Ascending aorta (tissue), 2 donors: ENCODE measurements around the gene NTM. TPM values are rescaled to one million over a fixed set of nuclear protein-coding genes. Genes with fewer than 3 reads are reported as not detected.
"Not testable (repeated sequence)": the region's sequence is repeated elsewhere in the genome, so short reads cannot be mapped to it uniquely, and the experiment has no call there.

Experiments
- DNase-seq, 2 donors: peaks; one replicate each; pipeline ENCODE4 v3.0.0-alpha.2; 2019; ENCODE audit warnings: low spot score in 2 of 2
- H3K27ac ChIP-seq, 2 donors: fragments of 200-600 bp; sonication (generic); one replicate each; pipeline ENCODE4 v1.5.1; 2016 to 2017; ENCODE audit warnings: mild to moderate bottlenecking in 1 of 2
- H3K27me3 ChIP-seq: fragments of 200-600 bp; sonication (generic); one replicate; pipeline ENCODE4 v1.5.1; 2017
- H3K36me3 ChIP-seq, 2 donors: fragments of 200-600 bp; sonication (generic); one replicate each; pipeline ENCODE4 v1.5.1; 2016
- H3K4me1 ChIP-seq, 2 donors: fragments of 200-600 bp; sonication (generic); one replicate each; pipeline ENCODE4 v1.5.1; 2016 to 2017; ENCODE audit warnings: mild to moderate bottlenecking in 1 of 2
- H3K4me3 ChIP-seq, 2 donors: fragments of 200-600 bp; sonication (generic); one replicate each; pipeline ENCODE4 v1.5.1; 2016 to 2017; ENCODE audit warnings: mild to moderate bottlenecking in 1 of 2
- H3K9me3 ChIP-seq, 2 donors: fragments of 200-600 bp; sonication (generic); one replicate each; pipeline ENCODE4 v1.5.1; 2016
- intact Hi-C: fragments of 100-400 bp; cut with DNase I; formaldehyde crosslinking; loops from one replicate; pipeline ENCODE4 v1.15.1; 2023
- total RNA-seq: library from RNA; depleted of rRNA; stranded (reverse); fragments of >200 nt; gene quantifications from one replicate; pipeline ENCODE4 v1.1.0, GENCODE V29; 2016
- TF ChIP-seq, protein P1 (sequence below), 3 experiments: fragments of 200-600 bp in 2 of 3; fragments of 450-650 bp in 1 of 3; sonication (generic) in 2 of 3; IDR thresholded peaks; one replicate each; pipeline ENCODE4 v1.5.1; 2016 to 2019; ENCODE audit warnings: antibody characterized with exemption in 3 of 3, mild to moderate bottlenecking in 1 of 3, moderate library complexity in 1 of 3

The NTM gene
- total RNA-seq, 1 donor from 2014 or later: not detected

DNA sequence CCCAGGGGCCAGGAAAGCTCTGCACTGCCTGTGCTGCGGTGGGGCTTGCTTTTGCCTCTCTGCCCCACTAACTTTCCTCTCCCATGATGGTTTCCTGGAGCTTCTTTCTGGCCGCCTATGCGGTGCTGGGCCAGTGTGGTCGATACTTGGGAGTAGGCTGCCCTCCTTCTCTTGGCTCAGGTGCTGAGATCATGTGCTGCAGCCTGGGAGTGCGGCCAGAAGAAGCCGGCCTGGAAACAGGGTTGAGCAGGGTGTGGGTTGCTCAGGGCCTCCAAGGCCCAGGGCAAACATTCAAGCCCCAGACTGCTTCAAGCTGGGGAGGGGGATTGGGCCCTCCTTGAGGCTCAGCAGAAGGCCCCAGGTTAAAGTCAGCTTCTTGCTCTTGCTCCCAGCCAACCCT lies 125.0 kb downstream of the NTM start:
- no peaks in the 10 kb centered on the region for H3K27me3 ChIP-seq
- H3K36me3 ChIP-seq: no peaks in the 10 kb centered on the region
- no peaks in the 10 kb centered on the region for H3K4me1 ChIP-seq
- DNase-seq: no peak
- no peak overlapping the region for H3K27ac ChIP-seq
- no peak overlapping the region for H3K4me3 ChIP-seq
- no peaks in the 10 kb centered on the region for H3K9me3 ChIP-seq
- TF ChIP-seq, protein P1, sequence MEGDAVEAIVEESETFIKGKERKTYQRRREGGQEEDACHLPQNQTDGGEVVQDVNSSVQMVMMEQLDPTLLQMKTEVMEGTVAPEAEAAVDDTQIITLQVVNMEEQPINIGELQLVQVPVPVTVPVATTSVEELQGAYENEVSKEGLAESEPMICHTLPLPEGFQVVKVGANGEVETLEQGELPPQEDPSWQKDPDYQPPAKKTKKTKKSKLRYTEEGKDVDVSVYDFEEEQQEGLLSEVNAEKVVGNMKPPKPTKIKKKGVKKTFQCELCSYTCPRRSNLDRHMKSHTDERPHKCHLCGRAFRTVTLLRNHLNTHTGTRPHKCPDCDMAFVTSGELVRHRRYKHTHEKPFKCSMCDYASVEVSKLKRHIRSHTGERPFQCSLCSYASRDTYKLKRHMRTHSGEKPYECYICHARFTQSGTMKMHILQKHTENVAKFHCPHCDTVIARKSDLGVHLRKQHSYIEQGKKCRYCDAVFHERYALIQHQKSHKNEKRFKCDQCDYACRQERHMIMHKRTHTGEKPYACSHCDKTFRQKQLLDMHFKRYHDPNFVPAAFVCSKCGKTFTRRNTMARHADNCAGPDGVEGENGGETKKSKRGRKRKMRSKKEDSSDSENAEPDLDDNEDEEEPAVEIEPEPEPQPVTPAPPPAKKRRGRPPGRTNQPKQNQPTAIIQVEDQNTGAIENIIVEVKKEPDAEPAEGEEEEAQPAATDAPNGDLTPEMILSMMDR (IDR thresholded peaks at IDR 0.05): no peak
- intact Hi-C loops: no loop called here

DNA sequence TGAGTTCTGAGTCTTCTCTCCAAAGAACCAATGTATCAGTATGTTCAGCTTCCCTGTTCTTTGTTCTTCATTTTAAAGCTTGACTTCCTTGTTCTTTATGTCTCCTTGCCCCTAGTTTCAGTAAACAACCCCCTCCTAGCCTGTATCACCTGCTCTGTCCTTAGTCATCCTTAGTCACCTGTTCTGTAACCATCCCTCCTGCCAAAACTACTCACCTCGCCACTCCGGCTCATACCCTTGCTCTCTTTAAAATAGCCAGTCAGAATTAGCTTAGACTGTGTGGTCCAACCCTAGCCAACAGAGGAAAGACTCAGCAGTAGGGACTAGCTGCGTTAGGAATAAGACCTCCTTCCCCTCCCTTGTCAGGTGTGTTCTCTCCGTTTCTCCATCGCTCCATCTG lies 127.3 kb downstream of the NTM start:
- intact Hi-C loops, H3K27me3 ChIP-seq, H3K36me3 ChIP-seq, H3K4me3 ChIP-seq, H3K4me1 ChIP-seq, DNase-seq, H3K27ac ChIP-seq, H3K9me3 ChIP-seq: not testable (repeated sequence)

DNA sequence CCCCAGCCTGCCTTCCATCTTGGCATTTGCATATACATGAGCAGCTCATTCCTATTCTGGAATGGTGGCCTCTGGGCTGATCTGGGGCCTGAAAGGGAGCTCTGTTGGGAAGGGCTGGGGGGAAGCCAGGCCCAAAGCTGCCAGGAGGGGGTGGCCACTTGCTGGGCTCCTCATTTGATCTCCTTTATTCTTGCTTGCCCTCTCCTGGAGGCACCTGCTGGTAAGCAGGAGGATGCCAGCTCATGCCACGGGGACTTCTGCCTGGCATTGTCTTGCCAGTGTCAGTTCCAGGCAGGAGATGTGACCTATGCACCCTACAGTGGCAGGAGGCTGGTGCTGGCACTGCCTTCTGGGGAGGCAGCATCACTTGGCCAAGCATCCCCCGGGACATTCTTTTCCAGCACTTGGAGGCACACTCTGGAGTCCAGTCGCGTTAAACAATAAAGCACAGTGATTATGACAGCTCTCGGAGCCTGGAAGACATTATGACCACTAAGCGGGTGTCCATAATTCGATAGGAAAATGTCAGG lies 128.3 kb downstream of the NTM start:
- DNase-seq: no peak
- intact Hi-C loops: no loop called here
- Histone ChIP-seq H3K4me1 (no peaks in the 10 kb centered on the region), H3K4me3 (no peak overlapping the region), H3K36me3 (no peaks in the 10 kb centered on the region), H3K9me3 (no peaks in the 10 kb centered on the region), H3K27me3 (no peaks in the 10 kb centered on the region), H3K27ac (no peak overlapping the region)
- TF ChIP-seq, protein P1 (IDR thresholded peaks at IDR 0.05): no peak

DNA sequence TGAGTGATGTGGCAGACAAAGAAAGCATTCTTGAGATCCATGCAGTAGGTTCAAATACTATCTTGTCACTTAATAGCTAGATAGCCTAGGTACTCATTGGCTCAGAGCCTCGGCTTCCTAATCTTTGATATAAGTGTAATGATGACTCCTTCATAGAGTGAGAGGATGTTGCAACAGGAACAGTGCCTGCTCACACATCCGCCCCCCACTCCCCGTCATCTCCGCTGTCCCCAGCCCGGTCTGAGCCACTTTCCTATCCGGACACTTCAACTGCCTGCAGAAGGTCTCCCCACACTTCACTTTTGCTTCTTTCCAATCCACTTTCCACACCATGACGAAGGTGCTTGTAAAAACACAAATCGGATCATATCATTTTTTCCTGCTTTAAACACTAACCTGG lies 128.8 kb downstream of the NTM start:
- TF ChIP-seq, protein P1 (IDR thresholded peaks at IDR 0.05): no peak
- no peak overlapping the region for H3K4me3 ChIP-seq
- H3K4me1 ChIP-seq: no peaks in the 10 kb centered on the region
- no peak overlapping the region for H3K27ac ChIP-seq
- no peaks in the 10 kb centered on the region for H3K27me3 ChIP-seq
- no peaks in the 10 kb centered on the region for H3K9me3 ChIP-seq
- H3K36me3 ChIP-seq: no peaks in the 10 kb centered on the region
- intact Hi-C loops: no loop called here
- DNase-seq: no peak

DNA sequence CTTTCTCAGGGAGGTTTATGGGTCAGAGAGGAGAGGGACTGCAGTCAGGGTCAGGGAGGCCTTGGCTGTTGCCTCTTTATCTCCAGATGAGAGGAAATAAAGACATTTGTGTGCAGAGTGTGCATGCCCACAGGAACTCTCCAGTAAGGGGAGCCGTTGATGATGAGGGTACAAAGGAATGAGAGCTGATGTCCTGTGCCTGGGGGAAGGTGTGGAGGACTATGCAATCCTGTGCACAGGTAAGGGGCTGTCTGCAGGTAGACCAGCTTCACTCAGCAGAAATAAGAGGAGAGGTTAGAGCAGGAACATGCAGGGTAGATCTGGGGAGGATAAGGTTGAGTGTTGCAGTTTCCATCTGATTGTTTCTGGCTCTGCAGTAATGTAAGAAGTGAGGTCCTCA lies 132.6 kb downstream of the NTM start:
- intact Hi-C loops: no loop called here
- TF ChIP-seq, protein P1 (IDR thresholded peaks at IDR 0.05): no peak
- Histone ChIP-seq H3K4me1 (no peaks in the 10 kb centered on the region), H3K27ac (no peak overlapping the region), H3K4me3 (no peak overlapping the region), H3K27me3 (no peaks in the 10 kb centered on the region), H3K36me3 (no peaks in the 10 kb centered on the region), H3K9me3 (no peaks in the 10 kb centered on the region)
- DNase-seq: no peak

DNA sequence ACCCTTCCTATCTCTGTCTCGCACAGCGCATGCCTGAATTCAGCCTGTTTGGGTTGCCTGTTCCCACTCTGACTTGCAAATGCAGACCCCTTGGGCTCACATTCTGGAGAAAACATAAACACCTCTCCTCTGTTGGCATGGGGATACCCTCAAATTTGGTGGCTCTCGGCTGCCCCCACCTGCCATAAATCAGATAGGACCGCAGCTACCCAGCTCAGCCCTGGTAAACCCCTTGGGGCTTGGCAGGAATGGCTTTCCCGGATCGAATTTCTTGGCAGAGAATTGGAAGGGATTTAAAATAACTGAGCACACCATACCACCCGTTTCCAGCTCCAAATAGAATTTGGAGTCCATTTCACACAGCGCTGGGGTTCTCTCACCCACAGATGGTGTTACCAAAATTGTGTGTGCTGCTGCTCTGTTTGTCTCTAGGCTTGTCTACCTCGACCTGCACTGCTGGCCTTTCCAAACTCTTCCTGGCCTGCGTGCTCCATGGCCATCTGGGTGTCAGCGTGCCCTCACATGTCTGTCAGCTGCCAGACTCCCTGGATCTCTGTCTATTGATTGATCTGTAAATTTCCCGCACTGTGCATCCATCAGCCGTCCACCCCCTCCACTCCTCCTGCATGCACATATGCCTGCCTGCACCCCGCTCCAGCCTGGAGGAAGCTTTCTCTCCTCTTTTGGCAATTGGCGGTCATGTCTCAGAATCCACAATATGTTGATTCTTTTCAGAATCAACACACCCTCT lies 134.0 kb downstream of the NTM start:
- intact Hi-C loops: no loop called here
- no peak overlapping the region for H3K4me3 ChIP-seq
- no peaks in the 10 kb centered on the region for H3K36me3 ChIP-seq
- H3K27ac ChIP-seq: no peak overlapping the region
- TF ChIP-seq, protein P1 (IDR thresholded peaks at IDR 0.05): no peak
- H3K27me3 ChIP-seq: no peaks in the 10 kb centered on the region
- H3K4me1 ChIP-seq: no peaks in the 10 kb centered on the region
- no peak for DNase-seq
- H3K9me3 ChIP-seq: no peaks in the 10 kb centered on the region
